Upper lobe of right lung (tissue), 1 donor: ENCODE measurements around the gene FZR1. TPM values are rescaled to one million over a fixed set of nuclear protein-coding genes. Genes with fewer than 3 reads are reported as not detected.
A peak's percentile ranks its signal among the peaks of the same experiment; 100 is the strongest.

Source experiments
- ATAC-seq: fragments of 200-7000 bp; cut with Tn5 transposase; one replicate; pipeline ENCODE4 v1.9.1; 2020; ENCODE audit warnings: mild to moderate bottlenecking, moderate library complexity
- DNase-seq: peaks from one replicate; pipeline ENCODE4 v3.0.0-alpha.2; 2020
- H3K27ac ChIP-seq: fragments of 200-600 bp; one replicate; pipeline ENCODE4 v1.8.0; 2022
- H3K27me3 ChIP-seq: fragments of 200-600 bp; one replicate; pipeline ENCODE4 v1.8.0; 2022; ENCODE audit warnings: mild to moderate bottlenecking
- H3K36me3 ChIP-seq: fragments of 200-600 bp; one replicate; pipeline ENCODE4 v1.8.0; 2022
- H3K4me1 ChIP-seq: fragments of 200-600 bp; one replicate; pipeline ENCODE4 v1.8.0; 2022
- H3K4me3 ChIP-seq: fragments of 200-600 bp; one replicate; pipeline ENCODE4 v1.8.0; 2022; ENCODE audit warnings: mild to moderate bottlenecking
- H3K9me3 ChIP-seq: fragments of 200-600 bp; one replicate; pipeline ENCODE4 v1.8.0; 2022
- intact Hi-C: fragments of 100-400 bp; cut with DNase I; formaldehyde crosslinking; loops from one replicate; pipeline ENCODE4 v1.11.0; 2022
- total RNA-seq: library from RNA; stranded (reverse); fragmentation: NEBNext Ultra II Directional; extraction: Animal tissue kit (Norgen Biotek cat#: 25700); gene quantifications from one replicate; pipeline ENCODE4 v1.2.1, GENCODE V29; 2021
- TF ChIP-seq, protein P1 (sequence below): fragments of 200-600 bp; IDR thresholded peaks from one replicate; pipeline ENCODE4 v1.8.0; 2022; ENCODE audit warnings: antibody characterized with exemption
- donor health status: DM: no; HTN: yes; CAD: no; lungs with severe emphysema.

Gene FZR1
- total RNA-seq, 1 donor from 2014 or later: 30.8 TPM

- Histone ChIP-seq H3K27me3 (no peaks in the 10 kb centered on the region), H3K4me1 (peaks cover 2% of the 10 kb centered on the region), H3K27ac (no peak overlapping the region), H3K36me3 (peaks cover 49% of the 10 kb centered on the region), H3K4me3 (no peak overlapping the region), H3K9me3 (no peaks in the 10 kb centered on the region)
- no peak for DNase-seq
- intact Hi-C loops: no loop called here
- TF ChIP-seq, protein P1, sequence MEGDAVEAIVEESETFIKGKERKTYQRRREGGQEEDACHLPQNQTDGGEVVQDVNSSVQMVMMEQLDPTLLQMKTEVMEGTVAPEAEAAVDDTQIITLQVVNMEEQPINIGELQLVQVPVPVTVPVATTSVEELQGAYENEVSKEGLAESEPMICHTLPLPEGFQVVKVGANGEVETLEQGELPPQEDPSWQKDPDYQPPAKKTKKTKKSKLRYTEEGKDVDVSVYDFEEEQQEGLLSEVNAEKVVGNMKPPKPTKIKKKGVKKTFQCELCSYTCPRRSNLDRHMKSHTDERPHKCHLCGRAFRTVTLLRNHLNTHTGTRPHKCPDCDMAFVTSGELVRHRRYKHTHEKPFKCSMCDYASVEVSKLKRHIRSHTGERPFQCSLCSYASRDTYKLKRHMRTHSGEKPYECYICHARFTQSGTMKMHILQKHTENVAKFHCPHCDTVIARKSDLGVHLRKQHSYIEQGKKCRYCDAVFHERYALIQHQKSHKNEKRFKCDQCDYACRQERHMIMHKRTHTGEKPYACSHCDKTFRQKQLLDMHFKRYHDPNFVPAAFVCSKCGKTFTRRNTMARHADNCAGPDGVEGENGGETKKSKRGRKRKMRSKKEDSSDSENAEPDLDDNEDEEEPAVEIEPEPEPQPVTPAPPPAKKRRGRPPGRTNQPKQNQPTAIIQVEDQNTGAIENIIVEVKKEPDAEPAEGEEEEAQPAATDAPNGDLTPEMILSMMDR: no peak
- no peak for ATAC-seq
Observed at GRCh38 chr19:3494559-3494958, 11.6 kb upstream of the FZR1 start.

DNA sequence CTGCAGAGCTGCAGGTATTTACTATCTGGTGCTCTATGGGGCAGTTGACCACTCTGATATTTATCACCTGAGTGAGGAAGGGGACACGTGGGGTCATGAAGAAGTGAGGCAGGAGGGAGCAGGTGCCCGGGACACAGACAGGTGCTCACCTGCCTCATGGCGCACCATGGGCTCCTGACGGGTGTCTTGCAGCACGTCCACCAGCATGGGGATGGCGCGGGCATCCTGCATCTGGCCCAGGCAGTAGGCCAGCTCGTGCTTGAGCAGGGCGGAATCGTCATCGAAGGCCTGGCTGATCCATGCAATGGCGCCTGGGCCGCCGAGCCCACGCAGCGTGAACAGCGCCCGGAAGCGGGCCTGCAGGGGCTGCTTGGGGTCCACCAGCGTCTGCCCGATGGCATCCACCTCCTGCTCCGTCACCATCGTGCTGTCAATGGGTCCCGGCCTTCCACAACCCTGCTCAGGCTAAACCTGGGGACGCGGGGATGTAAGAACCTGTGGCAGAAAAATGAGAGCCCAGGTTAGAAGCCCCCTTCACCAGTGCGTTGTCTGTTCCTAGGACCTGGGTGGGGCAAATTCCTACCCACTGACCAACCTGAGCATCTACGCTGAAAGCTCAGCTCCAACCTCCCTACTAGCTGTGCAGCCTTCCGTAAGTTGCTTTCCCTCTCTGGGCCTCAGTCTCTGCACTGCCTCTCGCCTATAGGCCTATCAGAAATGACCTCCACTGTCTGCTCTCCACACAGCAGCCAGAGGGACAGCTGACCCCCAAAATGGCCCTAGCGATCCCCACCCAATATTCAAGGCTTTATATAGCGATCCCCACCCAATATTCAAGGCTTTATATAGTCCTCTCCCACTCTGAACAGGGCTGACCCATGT lies 9.5 kb upstream of the FZR1 start:
- ATAC-seq: no peak
- Histone ChIP-seq H3K4me1 (peaks cover 11% of the 10 kb centered on the region), H3K4me3 (no peak overlapping the region), H3K27ac (no peak overlapping the region), H3K27me3 (no peaks in the 10 kb centered on the region), H3K9me3 (no peaks in the 10 kb centered on the region), H3K36me3 (peaks cover 44% of the 10 kb centered on the region)
- intact Hi-C loops: no loop called here
- no peak for DNase-seq
- TF ChIP-seq, protein P1: no peak

DNA sequence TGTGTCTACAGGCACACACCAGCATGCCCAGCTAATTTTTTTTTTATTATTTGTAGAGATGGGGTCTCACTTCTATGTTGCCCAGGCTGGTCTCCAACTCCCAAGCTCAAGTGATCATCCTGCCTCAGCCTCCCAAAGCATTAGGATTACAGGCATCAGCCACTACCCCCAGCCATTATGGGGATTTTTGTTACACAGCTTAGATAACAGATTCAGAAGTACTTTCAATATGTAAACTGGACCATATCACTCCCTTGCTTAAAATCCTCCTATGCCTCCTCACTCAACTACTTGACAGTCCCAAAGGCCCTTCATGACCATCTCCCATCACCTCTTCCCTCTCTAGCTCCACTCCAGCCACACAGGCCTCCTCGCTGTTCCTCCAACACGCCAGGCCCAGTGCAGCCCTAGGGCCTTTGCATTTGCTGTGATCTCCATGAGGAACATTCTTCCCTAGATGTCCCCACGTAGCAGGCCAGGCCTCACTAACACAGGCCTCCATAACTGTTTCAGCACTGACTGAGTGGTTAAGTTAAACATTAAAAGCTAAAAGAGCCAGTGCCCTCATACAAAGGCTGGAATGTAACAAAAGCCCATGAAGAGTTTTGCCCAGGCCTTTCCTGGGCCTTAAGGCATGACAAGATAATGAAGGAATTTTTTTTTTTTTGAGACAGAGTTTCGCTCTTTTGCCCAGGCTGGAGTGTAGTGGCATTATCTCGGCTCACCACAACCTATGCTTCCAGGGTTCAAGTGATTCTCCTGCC lies 8.2 kb upstream of the FZR1 start:
- DNase-seq: no peak
- H3K9me3 ChIP-seq: no peaks in the 10 kb centered on the region
- H3K36me3 ChIP-seq: peaks cover 31% of the 10 kb centered on the region
- ATAC-seq: no peak
- no peaks in the 10 kb centered on the region for H3K27me3 ChIP-seq
- TF ChIP-seq, protein P1: no peak
- H3K4me1 ChIP-seq: peaks cover 11% of the 10 kb centered on the region
- no peak overlapping the region for H3K4me3 ChIP-seq
- intact Hi-C loops: no loop called here
- H3K27ac ChIP-seq: no peak overlapping the region

DNA sequence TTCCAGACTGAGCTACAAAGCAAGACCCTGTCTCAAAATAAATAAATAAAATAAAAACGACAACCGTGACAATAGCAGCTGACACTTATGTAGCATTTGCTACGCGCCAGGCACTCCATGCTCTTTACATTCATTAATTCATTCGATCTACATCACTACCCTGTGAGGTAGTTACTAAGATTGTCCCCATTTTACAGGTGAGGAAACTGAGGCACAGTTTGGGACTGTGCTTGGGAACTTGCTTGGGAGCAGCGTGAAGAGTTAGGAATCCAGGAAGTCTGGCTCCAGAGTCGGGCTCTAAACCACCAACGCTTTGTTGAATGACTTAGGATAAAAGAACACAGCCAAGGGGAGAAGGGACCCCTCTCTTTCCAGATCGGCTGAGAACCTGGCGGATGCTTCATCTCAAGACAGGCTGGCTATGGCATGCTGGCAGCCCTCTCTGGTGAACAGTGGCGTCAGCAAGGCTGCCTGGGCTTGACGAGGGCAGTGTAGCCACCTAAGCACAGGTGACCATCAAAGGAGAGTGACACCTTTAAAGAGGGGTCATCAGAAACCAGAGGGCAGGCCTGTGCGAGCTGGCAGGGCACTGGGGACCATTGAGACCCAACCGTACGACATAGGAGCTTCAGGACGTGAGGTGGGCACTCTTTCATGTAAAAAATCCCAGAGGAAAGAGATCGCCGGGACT lies 6.2 kb upstream of the FZR1 start:
- Histone ChIP-seq H3K27me3 (no peaks in the 10 kb centered on the region), H3K4me3 (peak overlapping the region; percentile 95), H3K27ac (peak overlapping the region; percentile 100), H3K9me3 (no peaks in the 10 kb centered on the region), H3K4me1 (peaks cover 11% of the 10 kb centered on the region), H3K36me3 (peaks cover 18% of the 10 kb centered on the region)
- no peak for DNase-seq
- intact Hi-C loops: no loop called here
- TF ChIP-seq, protein P1: no peak
- peak; percentile 4 for ATAC-seq

DNA sequence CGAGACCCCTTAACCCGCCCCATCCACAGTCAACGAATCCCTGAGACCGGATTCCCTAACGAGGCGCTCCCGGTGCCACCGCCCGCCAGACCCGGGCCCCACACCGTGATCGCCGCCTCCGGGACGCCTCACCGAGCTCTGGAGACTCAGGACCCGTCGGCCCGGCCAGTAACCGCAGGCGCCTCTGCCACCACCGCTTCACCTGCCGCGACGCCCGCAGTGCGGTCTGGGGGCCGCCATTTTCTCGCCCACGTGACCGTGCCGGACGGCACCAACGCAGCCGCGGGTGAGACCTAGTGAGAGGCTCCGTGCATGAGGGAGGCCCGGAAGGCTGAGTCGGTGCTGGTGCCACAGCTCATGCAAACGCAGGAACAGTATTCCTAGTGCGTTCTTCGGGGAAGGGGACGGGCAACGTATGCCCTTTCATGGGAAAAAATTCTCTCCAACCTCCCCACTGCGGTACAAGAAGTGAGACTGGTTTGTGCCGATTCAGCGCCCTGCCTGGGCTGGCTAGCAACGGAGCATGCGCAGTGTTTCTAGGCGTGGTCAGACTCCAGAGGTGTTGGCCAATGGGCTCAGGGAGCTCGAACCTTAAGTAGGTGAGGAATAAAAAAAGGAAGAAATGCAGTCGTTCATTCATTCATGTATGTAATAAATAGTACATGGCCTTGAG lies 5.5 kb upstream of the FZR1 start, which contains the start of gene DOHH:
Gene DOHH, minus strand, starts transcription at position 246 of the 673 bp plus-strand sequence. CDS start 3,860 bp downstream, outside the sequence.
- ATAC-seq: peak; percentile 94
- TF ChIP-seq, protein P1: no peak

More for the DNA sequence above, 5.5 kb upstream of the FZR1 start, which contains the start of gene DOHH:
- peak within 1 kb of the TSS; percentile 95 for H3K4me3 ChIP-seq
- intact Hi-C loops: no loop called here
- H3K27me3 ChIP-seq: no peaks in the 10 kb centered on the region
- H3K4me1 ChIP-seq: peaks cover 16% of the 10 kb centered on the region
- H3K27ac ChIP-seq: peak within 1 kb of the TSS; percentile 100
- DNase-seq: peak; percentile 97
- H3K9me3 ChIP-seq: no peaks in the 10 kb centered on the region
- peaks cover 11% of the 10 kb centered on the region for H3K36me3 ChIP-seq
